HG03039 (cell line): ENCODE results near the gene GALNT9.
"Not testable (repeated sequence)": the region's sequence is repeated elsewhere in the genome, so short reads cannot be mapped to it uniquely, and the experiment has no call there.

ENCODE experiments used
- ATAC-seq: cut with Tn5 transposase; IDR thresholded peaks from one replicate; pipeline ENCODE4 v1.9.1; 2021; ENCODE audit warnings: mild to moderate bottlenecking, moderate library complexity; ENCODE audit not compliant: unreplicated experiment

The GALNT9 gene

DNA sequence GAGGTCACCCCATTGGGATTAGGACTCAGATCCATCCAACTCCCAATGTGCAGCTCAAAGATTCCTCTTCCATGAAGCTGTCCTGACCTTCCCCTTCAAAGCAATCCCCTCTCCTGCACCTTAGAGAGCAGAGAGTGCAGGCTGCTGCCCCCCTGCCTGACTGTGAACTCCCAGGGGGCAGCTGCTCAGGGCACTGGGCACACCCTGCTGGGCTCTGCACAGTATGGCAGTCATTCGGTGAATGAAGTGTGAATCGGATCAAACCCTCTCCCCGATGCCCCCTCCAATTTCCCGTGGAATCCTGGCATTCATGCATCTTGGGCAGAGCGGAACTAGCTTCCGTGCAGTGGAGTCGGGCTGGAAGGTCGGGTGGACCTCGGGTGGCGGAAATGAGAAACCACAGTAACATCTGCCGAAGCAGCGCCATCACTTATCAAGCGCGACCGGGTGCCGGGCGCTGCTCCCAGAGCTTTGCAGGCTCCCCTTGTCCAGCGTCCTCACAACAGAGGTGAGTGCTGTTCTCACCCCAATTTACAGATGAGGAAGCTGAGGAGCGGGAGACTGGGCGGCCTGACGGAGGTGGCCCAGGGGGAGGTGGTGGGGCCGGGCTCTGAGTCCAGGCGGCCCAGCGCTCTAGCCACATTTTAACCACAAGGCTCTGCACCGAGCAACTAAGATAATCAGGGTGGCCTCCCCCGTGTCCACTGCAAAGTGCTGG, 14.7 kb downstream of the GALNT9 start:
- no peak for ATAC-seq

DNA sequence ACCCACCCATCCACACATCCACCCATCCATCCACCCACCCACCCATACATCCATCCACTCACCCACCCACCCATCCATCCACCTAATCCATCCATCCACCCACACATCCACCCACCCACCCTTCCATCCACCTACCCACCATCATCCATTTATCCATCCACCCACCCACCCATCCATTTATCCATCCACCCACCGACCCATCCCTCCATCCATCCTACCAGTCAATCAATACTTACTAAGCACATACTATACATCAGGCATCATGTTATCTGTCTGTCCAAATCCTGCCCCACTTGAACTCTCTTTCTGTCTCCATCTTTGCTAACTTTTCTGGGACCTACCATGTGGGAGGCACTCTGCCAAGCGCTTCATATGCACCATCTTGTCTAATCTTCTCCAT, 15.4 kb downstream of the GALNT9 start:
- ATAC-seq, result no peak

DNA sequence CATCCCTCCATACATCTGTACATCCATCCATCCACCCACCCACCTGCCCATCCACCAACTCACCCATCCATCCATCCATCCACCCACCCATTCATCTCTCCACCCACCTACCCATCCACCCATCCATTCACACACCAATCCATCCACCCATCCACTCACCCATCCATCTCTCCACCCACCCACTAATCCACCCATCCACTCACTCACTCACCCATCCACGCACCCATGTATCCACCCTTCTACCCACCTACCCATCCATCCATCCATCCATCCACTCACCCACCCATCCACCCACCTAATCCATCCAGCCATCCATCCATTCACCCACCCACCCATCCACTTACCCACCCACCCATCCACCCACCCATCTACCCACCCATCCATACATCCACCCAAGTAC, 16.2 kb downstream of the GALNT9 start:
- no peak for ATAC-seq

DNA sequence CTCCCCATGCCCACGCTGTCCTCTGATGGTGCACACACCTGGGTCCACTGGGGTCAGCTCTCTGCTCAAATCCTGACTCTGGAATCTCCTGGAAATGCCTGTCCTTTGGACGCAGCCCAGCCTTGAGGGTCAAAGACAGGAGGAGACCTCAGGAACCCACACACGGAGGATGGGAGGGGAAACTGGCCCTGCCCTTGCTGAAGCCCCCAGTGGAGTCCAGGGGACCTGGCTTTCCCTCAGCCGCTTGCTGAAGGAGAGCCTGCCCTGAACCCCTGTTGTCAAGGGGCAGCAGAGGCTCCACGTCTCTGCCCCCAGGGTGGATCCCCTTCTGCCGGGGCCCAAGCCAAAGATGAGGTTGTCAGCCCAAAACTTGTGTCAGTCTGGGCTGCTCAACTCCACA, 16.9 kb downstream of the GALNT9 start:
- ATAC-seq, result no peak

DNA sequence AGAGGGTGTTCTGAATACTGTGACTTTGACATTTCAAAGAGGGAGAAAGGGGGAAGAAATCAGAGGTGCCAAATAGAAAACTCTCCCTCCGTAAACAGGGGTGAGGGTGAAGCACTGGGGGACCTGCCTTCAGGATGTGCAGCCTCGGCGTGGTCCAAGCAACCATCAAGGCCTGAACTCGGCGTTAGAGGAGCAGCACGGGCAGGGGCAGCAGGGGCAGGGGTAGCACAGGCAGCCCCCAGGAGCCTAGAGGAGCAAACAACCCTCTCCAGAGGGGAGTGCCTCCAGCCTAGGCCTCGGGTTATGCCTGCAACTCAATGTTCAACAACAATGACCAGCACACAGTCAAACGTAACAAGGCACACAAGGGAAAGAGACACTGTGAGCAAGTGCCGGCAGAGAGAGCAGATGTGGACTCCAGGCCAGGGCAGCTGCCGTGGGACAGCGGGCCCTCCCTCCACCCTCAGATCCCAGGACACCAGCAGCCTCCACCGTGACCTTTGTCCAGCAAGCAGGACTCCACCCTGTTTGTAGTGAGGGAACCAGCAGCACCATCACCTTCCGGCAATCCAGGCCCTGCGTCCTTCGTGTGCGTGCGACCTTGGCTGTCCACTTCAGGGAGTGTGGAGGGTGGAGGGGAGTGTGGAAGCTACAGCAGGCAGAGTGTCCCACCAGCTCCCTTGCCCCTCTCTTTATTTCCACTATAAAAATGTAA, 18.0 kb downstream of the GALNT9 start:
- no peak for ATAC-seq

DNA sequence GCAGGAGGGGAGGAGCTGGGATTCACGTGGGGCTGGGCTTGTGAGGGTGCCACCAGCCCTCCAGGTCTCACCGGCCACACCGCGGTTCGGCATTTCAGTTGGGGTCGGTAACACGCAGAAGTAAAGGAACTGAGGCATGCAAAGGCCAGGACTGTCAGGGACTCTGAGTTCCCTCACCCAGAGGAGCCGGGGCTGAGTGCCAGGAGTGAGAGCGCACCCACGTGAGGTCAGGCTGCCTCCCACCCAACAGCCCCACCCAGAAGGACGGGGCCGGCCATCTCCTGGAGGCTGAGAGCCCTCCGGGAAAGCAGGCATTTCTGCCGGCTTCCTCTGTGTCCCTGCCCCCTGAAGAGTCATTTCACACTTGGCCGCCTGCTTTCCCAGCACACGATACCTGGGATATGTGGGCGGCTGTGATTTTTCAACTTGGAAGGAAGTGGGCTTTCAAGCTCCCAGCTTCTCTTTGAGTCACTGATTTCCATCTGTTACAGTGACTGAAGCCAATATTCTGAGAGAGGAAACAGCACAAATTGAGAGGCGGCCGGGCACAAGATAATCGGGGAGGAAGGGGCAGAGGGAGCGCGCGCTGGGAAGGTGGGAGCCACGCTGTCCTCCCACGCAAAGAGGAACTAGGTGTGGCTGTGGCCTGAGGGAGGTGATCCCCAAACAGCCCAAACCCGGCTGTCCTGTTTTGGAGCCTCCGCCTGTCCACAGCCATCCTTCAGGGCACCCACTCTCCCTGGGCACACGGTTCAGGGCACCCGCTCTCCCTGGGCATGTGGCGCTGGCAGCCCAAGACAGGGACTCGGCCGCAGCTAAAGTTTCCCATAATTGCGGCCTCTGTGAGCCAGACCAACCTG, 19.0 kb downstream of the GALNT9 start:
- no peak for ATAC-seq

DNA sequence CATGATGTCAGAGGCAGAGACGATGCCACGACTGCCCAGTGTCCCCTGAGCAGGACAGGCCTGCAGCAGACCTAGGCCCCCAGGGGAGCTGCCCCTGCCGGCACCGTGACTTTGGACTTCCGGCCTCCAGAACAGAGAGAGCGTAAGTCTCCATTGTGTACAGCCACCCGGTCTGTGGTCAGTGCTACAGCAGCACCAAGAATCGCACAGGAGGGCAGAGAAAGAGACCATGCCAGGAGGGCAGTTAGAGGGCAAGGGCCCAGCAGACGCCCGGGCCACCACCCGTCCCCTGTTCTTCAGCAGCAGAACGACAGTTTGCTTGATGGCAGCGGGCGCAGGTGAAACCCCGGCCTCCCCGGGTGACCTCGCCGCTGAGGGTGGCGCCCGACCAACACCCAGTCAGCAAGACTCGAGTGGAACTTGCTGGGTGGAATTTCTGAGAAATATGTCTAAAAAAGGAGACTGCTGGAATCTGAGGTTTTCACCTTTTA, 19.7 kb downstream of the GALNT9 start:
- no peak for ATAC-seq

DNA sequence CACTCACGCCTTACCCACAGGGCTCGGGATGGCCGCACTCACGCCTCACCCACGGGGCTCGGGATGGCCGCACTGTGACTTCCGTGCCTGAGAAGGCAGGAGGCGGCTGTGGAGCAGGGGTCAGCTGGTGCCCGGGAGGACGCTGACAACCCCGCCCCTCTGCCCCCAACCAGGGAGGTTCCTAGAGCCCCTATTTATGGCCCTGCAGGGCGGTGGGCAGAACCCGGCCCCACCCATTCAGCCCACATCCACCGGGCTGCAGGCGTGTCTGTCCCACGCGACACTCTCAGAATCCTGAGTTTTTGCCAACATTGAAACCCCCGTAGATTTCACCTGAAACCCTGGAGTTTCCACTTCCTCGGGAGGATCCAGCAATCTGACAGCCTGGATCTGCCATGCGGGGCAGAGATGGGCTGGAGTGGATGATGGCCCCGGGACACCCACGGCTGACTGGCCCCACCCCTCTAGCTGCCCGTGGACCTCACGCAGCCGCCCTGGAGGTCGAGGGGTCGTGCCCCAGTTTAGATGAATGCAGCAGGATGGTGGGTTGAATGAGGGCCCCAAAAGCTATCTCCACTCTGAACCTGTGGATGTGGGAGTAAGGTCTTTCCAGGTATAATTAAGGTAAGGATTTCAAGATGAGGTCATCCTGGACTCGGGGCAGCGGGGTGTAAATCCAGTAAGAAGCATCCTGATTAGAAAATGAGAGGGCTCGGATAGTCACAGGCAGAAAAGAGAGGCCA, 20.4 kb downstream of the GALNT9 start:
- ATAC-seq, result no peak

DNA sequence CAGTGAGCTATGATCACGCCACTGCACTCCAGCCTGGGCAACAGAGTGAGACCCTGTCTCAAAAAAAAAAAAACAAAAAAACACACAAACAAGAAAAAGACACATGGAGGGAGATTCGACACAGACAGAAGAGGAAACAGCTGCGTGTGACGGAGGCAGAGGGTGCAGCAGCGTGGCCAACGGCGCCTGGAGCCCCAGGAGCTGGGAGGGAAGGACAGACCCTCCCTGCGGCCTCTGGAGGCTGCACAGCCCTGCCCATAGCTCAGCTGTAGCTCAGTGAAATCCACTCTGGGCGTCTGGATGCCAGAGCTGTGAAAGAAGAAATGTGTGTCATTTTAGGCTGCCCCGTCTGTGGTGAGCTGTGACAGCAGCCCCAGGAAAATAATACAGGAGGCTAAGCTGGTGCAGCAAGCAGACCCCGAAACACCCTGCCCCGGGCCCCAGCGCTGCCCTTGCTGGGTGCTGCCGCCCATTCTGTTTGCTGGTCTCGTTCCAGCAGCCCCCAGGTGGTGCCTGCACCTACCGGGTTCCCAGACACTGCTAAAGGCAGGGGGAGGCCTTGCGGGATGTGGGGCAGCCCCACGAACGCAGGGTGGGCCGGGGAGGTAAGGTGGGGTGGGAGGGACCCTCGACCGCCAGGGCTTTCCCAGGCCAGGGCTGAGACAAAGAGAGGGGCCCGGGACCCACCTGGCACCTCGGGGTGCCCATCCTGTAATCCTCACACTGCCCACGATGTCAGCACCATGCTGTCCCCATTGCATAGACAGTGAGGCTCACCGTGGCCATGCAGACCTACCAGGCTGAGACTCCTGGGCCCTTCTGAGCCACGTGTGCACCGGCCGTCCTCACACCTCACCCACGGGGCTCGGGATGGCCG, 21.2 kb downstream of the GALNT9 start:
- no peak for ATAC-seq

DNA sequence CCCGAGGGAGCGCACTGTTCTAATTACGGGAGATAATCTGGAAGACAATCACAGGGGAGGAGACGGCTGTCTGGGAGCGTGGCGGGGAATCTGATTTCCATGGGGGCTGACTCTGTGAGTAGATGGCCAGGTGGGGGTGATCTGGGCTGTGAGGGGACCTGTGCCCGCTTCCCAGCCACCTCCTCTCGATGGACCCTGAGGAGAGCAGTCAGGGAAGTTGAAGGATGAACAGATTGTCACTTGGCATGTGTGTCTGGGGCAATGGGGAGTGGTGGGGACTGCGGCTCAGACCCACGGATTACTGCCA, 22.6 kb downstream of the GALNT9 start:
- ATAC-seq, result no peak

DNA sequence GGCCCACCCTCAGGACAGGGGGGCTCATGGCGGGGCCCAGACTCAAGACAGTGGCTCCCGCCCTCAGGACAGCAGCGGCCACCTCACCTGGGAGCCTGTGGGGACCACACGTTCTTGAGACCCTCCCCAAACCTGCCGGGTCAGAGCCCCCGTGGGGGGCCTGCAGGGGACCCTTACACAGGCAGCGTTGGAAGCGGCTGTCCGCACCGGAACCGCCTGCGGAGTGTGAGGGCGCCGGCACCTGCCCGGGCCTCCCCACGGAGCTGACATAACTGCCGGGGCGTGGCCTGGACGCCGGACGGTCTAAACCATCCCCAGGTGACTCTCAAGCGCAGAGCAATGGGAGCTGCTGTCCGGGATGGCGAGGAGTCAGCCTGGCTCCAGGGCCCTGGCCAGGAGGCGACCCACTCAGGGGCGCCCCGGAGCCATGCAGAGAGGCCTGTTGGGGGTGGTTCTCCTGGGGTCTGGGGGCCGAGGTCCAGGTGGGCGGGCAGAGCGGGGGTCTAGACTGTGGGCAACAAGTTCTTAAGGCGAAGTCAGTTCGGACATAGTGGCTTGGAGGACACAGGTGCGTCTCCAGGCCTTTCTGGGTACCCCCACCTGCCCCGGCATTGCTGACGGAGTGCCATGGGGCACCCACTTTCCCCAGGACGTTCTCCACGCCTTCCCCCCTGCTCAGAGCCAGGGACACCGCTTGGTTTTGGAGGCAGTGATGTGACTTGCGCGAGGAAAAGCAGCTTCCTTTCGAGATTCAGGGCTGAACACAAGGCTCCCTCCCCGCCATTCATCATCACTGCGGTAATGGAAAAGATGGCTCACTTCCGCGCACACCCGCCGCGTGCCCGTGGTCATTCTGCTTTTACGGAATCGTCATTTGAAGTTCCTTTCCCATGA, 23.2 kb downstream of the GALNT9 start:
- no peak for ATAC-seq

DNA sequence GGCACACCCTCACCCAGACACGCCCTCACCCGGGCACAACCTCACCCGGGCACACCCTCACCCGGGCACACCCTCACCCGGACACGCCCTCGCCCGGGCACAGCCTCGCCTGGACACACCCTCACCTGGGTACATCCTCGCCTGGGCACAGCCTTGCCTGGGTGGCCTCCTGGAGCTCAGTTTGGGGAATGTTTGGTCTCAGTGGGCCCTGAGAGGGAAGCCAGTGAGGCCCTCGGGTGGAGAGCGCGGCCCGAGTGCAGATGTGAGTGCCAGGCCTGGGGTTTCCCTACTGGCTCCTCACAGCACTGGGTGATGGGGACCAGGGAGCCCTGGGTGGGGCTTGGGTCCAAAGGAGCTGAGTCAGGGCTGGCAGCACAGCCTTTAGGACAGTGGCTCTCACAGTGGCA, 23.8 kb downstream of the GALNT9 start:
- no peak for ATAC-seq

DNA sequence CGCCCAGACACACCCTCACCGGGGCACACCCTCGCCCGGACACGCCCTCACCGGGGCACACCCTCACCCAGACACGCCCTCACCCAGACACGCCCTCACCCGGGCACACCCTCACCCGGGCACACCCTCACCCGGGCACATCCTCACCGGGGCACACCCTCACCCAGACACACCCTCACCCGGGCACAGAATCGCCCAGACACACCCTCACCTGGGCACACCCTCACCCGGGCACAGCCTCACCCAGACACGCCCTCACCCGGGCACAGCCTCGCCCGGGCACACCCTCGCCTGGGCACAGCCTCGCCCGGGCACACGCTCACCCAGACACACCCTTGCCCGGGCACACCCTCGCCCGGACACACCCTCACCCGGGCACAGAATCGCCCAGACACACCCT, 24.5 kb downstream of the GALNT9 start:
- ATAC-seq, result not testable (repeated sequence)

DNA sequence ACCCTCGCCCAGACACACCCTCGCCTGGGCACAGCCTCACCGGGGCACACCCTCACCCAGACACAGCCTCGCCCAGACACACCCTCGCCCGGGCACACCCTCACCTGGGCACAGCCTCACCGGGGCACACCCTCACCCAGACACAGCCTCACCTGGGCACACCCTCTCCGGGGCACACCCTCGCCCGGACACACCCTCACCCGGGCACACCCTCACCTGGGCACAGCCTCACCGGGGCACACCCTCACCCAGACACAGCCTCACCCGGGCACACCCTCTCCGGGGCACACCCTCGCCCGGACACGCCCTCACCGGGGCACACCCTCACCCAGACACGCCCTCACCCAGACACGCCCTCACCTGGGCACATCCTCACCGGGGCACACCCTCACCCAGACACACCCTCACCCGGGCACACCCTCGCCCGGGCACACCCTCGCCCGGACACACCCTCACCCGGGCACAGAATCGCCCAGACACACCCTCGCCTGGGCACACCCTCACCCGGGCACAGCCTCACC, 25.5 kb downstream of the GALNT9 start:
- ATAC-seq, result not testable (repeated sequence)

DNA sequence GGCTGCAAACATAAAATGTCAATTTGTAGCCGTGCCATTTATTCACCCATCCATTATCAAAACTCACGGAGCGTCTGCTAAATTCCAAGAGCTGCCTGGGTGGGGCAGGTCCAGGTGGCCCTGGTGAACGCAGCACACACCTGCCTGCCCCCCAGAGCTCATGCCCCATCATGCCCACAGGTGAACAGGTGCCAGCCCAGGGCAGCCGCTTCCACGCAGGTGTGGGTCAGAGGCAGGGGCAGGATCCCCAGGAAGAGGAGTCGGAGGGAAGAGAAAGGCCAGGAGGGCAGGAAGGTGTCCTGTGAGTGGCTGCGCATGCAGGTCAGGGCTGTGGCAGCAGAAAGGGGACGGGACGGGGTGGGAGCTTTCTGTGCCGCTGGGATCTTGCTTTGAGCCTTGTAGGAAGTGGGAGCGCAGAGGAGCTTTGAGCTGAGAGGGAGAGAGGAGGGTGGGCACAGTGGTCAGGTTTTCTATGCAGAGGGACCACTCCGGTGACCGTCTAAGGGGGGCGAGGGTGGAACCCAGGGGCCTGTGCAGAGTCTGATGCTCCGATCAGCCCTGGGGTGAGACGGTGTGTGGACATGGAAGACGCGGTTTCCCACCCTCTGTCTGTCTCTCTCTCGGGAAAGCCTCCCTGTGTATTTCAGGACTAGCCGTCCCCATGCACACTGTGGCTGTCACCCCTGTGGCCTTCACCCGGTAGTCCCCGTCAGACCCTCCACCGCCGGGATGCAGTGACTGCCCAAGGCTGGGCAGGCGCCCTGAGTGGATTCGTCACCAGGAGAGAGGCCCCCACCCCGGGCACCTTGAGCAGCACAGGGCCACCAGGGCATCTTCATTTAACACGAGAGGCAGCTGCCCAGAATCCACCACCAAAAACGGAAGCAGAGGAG, 26.7 kb downstream of the GALNT9 start:
- ATAC-seq, result no peak

DNA sequence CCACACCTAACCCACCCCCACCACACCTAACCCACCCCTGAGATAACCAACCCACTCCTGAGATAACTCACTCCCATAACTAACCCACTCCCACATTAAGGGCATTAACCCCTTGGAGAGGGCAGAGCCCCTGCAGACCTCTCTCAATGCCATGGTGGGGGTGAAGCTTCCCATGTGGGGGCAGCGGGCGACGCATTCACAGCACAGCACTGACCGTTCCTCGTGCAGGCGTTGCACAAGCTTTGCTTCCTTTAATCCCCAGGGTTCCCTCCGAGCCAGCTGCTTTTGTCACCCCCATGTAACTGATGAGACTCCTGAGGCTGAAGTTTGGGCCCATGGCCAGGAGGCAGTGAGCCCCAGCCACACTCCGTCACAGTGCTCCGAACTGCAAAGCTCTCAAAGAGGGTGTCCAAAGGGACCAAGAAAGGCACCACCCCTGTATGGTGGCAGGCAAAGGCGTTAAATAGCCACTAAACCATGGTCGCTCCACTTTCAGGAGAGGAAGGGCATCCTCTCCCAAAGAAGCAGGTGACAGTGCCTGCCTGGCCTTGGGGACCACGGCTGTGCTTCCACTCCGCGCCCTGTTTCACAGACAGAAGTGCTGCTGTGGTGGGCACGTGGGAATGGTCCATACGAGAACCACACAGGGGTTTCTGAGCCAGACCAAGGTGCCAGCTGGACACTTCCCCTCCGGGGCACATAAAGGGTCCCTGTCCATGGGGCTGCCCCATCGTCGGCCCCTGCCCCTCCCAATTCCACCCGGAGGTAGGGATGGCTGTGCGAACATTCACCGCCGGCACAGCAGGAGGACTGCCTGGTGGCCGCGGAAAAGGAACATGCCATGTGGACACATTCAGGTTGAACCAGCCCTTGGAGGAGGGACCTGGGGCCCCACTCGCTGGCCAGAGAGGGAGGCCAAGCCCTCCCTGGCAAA, 28.3 kb downstream of the GALNT9 start:
- ATAC-seq, result no peak

DNA sequence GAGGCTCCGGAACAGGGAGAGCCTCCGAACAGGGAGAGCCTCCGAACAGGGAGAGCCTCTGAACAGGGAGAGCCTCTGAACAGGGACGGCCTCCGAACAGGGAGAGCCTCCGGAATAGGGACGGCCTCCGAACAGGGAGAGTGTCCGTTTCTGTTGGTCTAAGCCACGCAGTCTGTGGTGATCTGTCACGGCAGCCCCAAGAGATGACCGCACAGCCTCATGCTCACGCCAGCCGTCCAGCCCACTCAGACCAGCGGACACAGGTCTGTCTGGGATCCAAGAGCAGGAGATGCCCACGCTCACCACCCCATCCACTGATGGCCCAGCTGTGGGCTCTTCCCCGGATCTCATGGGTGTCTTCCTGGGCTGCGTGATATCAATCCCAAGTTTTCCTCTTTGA, 33.3 kb downstream of the GALNT9 start:
- ATAC-seq, result no peak
